Omental fat pad (tissue), 4 donors: ENCODE data around the gene FBLN2. TPM values are rescaled to one million over a fixed set of nuclear protein-coding genes. Genes with fewer than 3 reads are reported as not detected.

ENCODE experiments used
- ATAC-seq: fragments of 150-250 bp; one replicate; pipeline ENCODE4 v1.9.1; 2016; ENCODE audit warnings: mild to moderate bottlenecking, moderate library complexity; ENCODE audit not compliant: low FRiP score
- DNase-seq: peaks from one replicate; pipeline ENCODE4 v3.0.0-alpha.2; 2019; ENCODE audit warnings: low spot score
- CTCF ChIP-seq, 3 donors: fragments of 450-650 bp; IDR thresholded peaks; one replicate each; pipeline ENCODE4 v1.5.1; 2016 to 2017; ENCODE audit warnings: antibody characterized with exemption in 3 of 3, mild to moderate bottlenecking in 3 of 3, moderate library complexity in 2 of 3
- total RNA-seq, 4 donors: library from RNA; depleted of rRNA; stranded (reverse); fragments of >200 nt; gene quantifications; one replicate each; pipeline ENCODE4 v1.1.0, GENCODE V29; 2016

Gene FBLN2
- total RNA-seq, 4 donors from 2014 or later: 156 to 568 (median 187) TPM

GRCh38 chr3:13655061-13655913 lies 106.4 kb downstream of the FBLN2 start:
- TF ChIP-seq CTCF (IDR thresholded peaks at IDR 0.05): no peak
- ATAC-seq (no peak), DNase-seq (no peak)

GRCh38 chr3:13656584-13657301 lies 107.8 kb downstream of the FBLN2 start:
- ATAC-seq (no peak), DNase-seq (no peak)
- no peak for TF ChIP-seq CTCF (IDR thresholded peaks at IDR 0.05)

GRCh38 chr3:13657660-13658435 lies 108.9 kb downstream of the FBLN2 start:
- DNase-seq (no peak), ATAC-seq (peak; percentile 51)
- TF ChIP-seq CTCF (IDR thresholded peaks at IDR 0.05): no peak

GRCh38 chr3:13658681-13659080 lies 109.8 kb downstream of the FBLN2 start:
- no peak for TF ChIP-seq CTCF (IDR thresholded peaks at IDR 0.05)
- ATAC-seq (no peak), DNase-seq (no peak)

- TF ChIP-seq CTCF (IDR thresholded peaks at IDR 0.05): no peak
- no peak for ATAC-seq
Observed at GRCh38 chr3:13659221-13659969, 110.5 kb downstream of the FBLN2 start.

More at GRCh38 chr3:13659221-13659969, 110.5 kb downstream of the FBLN2 start:
- DNase-seq: no peak
